GM18519 (cell line): ENCODE results near the gene GSK3A.
"Not testable (repeated sequence)": the region's sequence is repeated elsewhere in the genome, so short reads cannot be mapped to it uniquely, and the experiment has no call there.

Experiments
- ATAC-seq: cut with Tn5 transposase; IDR thresholded peaks from one replicate; pipeline ENCODE4 v1.9.1; 2021; ENCODE audit warnings: mild to moderate bottlenecking, moderate library complexity; ENCODE audit not compliant: unreplicated experiment, low FRiP score

Gene GSK3A

GRCh38 chr19:42269478-42270345, 27.3 kb upstream of the GSK3A start:
- ATAC-seq: no peak

- peak; percentile 64 for ATAC-seq
Measured at GRCh38 chr19:42268704-42269477, 26.5 kb upstream of the GSK3A start, which contains the start of gene CIC. Gene CIC, plus strand, starts transcription at chr19:42269252. Its CDS starts 2,532 bp downstream, at chr19:42271784.

GRCh38 chr19:42268142-42268703, 25.8 kb upstream of the GSK3A start:
- peak; percentile 35 for ATAC-seq

- no peak for ATAC-seq
Measured at GRCh38 chr19:42267644-42268141, 25.3 kb upstream of the GSK3A start.

DNA sequence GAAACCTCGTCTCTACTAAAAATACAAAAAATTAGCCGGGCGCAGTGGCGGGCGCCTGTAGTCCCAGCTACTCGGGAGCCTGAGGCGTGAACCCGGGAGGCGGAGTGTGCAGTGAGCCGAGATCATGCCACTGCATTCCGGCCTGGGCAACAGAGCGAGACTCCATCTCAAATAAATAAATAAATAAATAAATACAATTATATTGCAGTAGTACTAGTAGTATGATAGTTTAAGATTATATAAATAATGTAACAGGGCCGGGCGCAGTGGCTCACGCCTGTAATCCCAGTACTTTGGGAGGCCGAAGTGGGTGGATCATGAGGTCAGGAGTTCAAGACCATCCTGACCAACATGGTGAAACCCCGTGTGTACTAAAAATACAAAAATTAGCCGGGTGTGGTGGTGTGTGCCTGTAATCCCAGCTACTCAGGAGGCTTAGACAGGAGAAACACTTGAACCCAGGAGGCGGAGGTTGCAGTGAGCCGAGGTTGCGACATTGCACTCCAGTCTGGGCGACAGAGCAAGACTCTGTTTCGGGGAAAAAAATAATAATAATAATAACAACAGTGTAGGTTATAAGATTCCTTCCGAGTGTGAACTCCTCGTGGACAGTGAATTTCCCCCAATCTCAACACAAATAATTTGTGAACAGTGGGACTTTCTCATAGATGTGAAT, 24.7 kb upstream of the GSK3A start:
- not testable (repeated sequence) for ATAC-seq

DNA sequence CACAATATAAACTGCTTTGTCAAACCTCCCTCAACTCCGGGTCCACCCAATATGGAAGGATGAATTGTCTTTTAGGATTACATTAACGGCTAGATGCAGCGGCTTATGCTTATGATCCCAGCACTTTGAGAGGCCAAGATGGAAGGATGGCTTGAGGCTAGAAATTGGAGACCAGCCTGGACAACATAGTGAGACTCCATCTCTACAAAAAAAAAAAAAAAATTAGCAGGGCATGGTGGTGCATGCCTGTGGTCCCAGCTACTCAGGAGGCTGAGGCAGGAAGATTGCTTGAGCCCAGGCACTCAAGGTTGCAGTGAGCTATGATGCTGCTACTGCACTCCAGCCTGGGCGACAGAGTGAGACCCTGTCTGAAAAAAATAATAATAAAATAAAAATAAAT, 23.7 kb upstream of the GSK3A start:
- not testable (repeated sequence) for ATAC-seq

GRCh38 chr19:42261763-42262162, 19.4 kb upstream of the GSK3A start:
- ATAC-seq: no peak

DNA sequence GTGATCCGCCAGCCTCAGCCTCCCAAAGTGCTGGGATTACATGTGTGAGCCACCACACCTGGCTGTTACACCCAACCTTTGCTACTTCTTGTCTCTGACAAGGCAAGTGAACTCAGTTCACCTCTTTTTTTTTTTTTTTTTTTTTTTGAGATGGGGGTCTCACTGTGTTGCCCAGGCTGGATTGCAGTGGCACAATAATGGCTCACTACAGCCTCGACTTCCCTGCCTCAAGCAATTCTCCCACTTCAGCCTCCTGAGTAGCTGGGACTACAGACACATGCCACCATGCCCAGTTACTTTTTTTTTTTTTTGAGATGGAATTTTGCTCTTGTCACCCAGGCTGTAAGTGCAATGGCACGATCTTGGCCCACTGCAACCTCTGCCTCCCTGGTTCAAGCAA, 15.4 kb upstream of the GSK3A start:
- ATAC-seq: not testable (repeated sequence)

DNA sequence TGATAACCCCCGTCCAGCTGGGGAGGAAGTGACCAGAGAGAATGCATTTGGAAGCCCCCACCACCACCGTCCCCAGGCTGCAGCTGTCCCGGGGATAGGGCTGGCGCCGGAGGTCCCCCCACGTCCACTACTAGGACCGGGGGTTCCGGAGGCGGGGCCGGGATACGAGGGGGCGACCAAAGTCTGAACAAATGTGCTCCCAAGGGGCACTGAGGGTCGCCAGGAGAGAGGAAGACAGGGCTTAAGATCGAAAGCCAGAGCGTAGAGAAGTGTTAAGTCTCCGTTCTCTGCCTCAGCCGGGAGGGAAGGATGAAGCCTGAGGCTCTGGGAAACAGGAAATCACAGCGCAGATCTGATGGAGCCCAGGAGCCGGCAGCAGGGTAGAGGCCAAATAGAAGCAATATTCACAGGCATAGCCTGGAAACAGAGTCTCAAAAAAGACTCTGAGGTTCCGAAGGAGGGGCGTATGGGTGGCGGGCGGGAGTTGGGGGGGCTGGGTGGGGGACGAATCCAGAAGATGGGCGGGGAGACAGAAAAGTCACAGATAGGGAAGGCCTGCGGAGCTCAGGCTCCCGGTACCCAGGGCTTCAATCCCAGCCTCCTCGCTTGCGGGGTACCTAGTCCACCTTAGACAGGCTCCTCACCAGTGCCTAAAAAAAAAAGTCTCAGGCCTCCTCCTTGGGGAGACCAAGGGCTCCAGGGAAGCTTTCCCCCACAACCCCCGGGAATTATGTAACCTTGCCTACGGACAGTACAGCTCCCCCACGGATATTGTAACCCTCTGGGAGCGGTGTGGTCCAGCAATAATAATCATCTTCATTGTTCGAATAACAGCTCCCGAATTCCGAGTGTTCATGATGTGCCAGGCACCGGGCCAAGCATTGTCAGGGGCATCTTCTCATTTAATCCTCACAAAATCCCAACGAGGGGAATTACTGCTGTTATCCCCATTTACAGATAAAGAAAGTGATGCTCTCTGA, 13.7 kb upstream of the GSK3A start:
- no peak for ATAC-seq

- ATAC-seq: no peak
Measured at GRCh38 chr19:42254850-42255765, 12.7 kb upstream of the GSK3A start, which contains the start of gene ERF. Gene ERF, minus strand, starts transcription at chr19:42255128. Its CDS starts 129 bp downstream, at chr19:42254999.

DNA sequence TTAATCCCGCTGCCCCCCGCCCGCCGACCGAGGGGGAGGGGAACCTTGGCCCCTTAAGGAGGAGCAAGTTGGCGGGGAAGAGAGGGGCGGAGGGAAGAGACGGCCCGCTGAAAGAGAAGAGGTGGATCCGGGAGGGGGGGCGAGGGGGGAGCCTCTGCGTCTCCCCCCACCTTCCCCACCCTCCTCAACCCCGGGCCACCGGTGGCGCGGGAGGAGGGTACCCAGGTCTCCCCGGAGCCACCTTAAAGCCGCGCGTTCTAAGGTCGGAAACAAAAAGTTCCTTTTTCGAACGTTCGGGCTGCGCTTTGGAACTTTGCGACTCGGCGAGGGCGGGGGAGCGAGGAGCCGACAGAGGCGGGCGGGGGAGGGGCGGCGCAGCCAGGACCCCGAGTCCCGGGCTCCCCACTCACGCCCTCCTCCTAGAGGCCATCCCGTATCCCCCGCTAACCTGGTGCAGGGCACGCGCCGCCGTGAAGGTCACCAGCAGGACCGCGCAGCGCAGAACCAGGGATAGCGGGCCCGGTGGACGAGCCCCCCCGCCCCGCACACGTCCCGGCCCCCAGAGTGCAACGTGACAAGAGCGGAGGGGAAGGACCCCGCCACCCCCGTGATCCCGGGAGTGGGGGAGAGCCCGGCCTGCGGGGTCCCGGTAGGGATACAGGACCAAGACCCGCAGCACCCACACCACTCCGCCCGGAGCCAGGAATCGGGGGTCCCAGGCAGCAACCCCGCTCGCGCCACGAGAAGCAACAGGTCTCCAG, 11.9 kb upstream of the GSK3A start:
- ATAC-seq: no peak

DNA sequence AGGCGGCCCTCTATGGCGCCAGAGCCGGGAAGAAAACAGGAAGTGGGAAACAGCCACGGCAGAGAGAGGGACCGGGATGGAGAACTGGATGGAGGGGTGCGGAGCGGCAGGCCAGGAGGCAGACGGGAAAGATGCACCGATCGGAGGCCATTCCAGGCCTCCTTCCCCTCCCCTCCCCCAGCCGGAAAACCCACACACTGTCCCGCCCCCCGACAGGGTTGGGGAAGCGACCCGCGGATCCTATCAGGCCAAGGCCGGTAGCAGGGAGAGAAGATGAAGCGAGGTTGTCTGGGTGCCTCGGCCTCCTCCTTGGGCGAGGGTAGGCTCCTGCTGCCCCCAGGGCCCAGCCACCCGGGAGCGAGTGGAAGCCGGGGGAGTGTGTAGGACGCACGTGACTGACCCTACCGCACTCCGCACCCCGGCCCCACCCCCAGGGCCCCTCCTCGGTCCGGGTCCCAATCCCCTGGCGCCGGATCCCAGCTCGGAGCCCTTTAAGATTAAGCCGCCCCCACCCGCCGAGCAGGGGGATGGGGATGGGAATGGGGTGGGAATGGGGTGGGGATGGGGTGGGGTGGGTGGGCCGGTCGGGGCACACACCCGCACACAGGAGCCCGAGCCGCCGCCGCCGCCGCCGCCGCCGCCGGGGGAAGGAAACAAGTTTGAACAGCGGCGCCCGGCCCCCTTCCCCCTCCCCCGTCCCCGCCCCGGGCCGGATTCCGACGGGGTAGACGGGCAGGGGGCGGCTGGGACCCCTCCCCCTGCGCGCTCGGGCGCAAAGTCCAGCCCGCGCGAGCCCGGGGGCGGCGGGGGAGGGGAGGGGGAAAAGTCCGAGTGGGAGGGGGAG, 11.1 kb upstream of the GSK3A start:
- ATAC-seq: no peak

DNA sequence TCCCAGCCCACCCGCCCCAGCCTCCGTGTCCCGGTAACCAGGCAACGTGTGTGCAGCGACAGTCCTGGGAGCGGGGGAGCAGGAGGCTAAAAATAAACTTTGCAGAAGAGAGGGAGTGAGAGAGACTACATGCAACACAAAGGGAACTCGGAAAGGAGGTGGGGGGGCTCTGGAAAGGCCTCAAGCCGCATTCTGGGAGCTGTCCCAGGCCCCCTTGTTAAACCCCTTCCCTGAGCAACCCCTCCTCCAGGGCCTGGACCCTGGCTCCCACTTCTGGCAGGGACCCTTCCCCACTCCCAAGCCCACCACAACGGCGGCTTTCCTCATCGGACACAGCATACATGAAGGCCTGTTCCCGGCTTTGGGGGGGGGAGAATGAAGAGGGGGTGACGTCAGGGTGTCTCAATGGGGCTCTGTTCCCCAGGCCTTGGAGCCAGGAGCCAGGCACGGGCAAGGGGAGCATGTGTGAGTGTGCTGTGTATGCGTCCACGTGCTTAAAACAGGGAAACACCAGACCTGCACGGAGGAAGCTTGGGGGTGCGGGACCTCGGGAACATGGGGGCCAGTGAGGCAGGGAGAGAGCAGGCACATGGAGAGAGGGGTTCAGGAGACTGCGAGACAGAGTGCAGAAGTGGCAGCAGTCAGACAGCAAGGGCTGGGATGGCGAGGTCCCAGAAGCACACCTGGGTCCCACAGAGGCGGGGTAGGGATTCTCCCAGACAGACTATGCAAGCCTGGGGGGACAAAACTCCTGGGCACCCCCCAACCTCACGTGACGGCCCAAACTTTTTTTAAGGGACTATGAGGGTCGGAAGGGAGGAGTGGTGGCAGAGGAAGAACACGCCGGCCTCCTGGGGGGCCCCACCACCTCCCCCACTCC, 10.2 kb upstream of the GSK3A start:
- no peak for ATAC-seq

DNA sequence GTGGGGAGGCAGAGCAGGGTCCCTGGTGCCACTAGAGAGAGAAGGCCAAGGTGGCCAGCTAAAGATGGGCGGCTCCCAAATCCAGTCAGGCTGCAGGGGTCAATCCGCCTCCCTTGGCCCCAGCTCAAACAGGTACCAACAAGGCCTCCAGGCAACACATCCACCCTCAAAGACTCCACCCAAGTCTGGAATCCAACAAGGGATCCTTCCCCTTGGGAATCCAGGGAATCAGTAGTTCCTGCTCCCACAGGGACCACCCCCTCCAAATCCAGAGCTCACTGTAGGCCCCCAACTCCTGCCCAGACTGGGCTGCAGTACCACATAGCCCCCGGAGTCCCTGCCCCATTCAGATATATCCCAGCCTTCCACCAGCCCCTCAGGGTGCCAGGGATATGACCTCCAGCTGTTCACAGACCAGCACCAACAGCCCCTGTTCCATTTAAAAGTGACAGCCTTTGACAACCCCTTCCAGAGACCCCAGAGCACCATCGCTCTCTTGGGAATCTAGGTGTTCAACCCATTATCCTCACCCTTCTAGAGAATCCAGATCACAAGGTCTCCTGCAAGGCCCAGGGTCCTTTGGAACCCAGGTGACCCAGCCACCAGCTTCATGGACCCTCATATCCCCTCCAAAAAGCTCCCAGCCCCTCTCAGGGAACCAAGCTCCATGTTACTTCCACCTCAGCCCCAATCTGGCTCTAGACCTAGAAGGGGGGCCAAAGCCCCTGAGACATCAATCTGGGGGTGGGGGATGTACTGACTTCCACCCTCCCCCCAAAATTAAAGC, 9.4 kb upstream of the GSK3A start:
- ATAC-seq: no peak
